Fibroblast of lung (primary cell): Measurements from ENCODE around the gene SREK1IP1. TPM values are rescaled to one million over a fixed set of nuclear protein-coding genes. Genes with fewer than 3 reads are reported as not detected.

Experiments
- DNase-seq, 2 donors: peaks; one replicate each; pipeline versions ENCODE4 v3.0.0 to v3.0.0-alpha.2; 2010; ENCODE audit warnings: low read depth in 2 of 2
- H2AFZ ChIP-seq: 2 replicates; pipeline ENCODE4 v1.5.1; 2012; ENCODE audit warnings: low read length, control low read depth, inconsistent platforms
- H3K27ac ChIP-seq: 2 replicates; pipeline ENCODE4 v1.5.1; 2011; ENCODE audit warnings: low read length, control low read depth; ENCODE audit not compliant: insufficient read depth
- H3K27me3 ChIP-seq: 2 replicates; pipeline ENCODE4 v1.5.1; 2011; ENCODE audit warnings: mild to moderate bottlenecking, low read length; ENCODE audit not compliant: control insufficient read depth, insufficient read depth
- H3K36me3 ChIP-seq: 2 replicates; pipeline ENCODE4 v1.5.1; 2011; ENCODE audit warnings: low read length; ENCODE audit not compliant: control insufficient read depth, insufficient read depth
- H3K4me1 ChIP-seq: 2 replicates; pipeline ENCODE4 v1.5.1; 2011; ENCODE audit warnings: low read length; ENCODE audit not compliant: control insufficient read depth, insufficient read depth; ENCODE audit errors: extremely low read depth
- H3K4me2 ChIP-seq: 2 replicates; pipeline ENCODE4 v1.5.1; 2011; ENCODE audit warnings: low read length, control low read depth; ENCODE audit not compliant: insufficient read depth; ENCODE audit errors: extremely low read depth
- H3K4me3 ChIP-seq, 4 experiments: fragments of 200-600 bp in 1 of 4; sonication (generic) in 1 of 4; replicated peaks in 1 of 4; 2 replicates each; pipeline ENCODE4 v1.5.1; 2011 to 2016; ENCODE audit warnings: low read length in 4 of 4, low read depth in 3 of 4, mild to moderate bottlenecking in 3 of 4, control low read depth in 2 of 4, inconsistent platforms in 1 of 4, mixed read lengths in 1 of 4; ENCODE audit not compliant: insufficient read depth in 1 of 4; ENCODE audit errors: control extremely low read depth in 1 of 4
- H3K79me2 ChIP-seq: 2 replicates; pipeline ENCODE4 v1.5.1; 2012; ENCODE audit warnings: mild to moderate bottlenecking, low read length, inconsistent platforms; ENCODE audit not compliant: control insufficient read depth, insufficient read depth
- H3K9ac ChIP-seq: 2 replicates; pipeline ENCODE4 v1.5.1; 2011; ENCODE audit warnings: mild to moderate bottlenecking, low read length, control low read depth; ENCODE audit not compliant: insufficient read depth
- H3K9me3 ChIP-seq: 2 replicates; pipeline ENCODE4 v1.5.1; 2012; ENCODE audit warnings: low read depth, low read length; ENCODE audit not compliant: control insufficient read depth, insufficient read depth
- H4K20me1 ChIP-seq: 2 replicates; pipeline ENCODE4 v1.5.1; 2011; ENCODE audit warnings: low read length; ENCODE audit not compliant: control insufficient read depth, insufficient read depth; ENCODE audit errors: extremely low read depth
- EZH2 ChIP-seq: IDR thresholded peaks from 2 replicates; pipeline ENCODE4 v1.5.1; 2012; ENCODE audit warnings: low read length, control low read depth, mild to moderate bottlenecking; ENCODE audit errors: missing control alignments
- polyA plus RNA-seq, 2 donors: library from polyadenylated mRNA; depleted of rRNA in 1 of 2; stranded (reverse) in 1 of 2; unstranded in 1 of 2; fragments of >200 nt; gene quantifications; 2 replicates each; pipeline ENCODE4 v1.2.1, GENCODE V29; 2011 to 2012; ENCODE audit warnings: missing spikeins in 1 of 2
- total RNA-seq: library from RNA; depleted of rRNA; stranded (reverse); fragments of >200 nt; gene quantifications from 2 replicates; pipeline ENCODE4 v1.2.1, GENCODE V29; 2014
- TF ChIP-seq, protein P1 (sequence below), 2 donors: IDR thresholded peaks in 1 of 2; conservative IDR thresholded peaks in 1 of 2; 1 replicate in 1 of 2; 2 replicates in 1 of 2; pipeline ENCODE4 v1.5.1; 2011 to 2012; ENCODE audit warnings: low read length in 2 of 2, control low read depth in 1 of 2, inconsistent platforms in 1 of 2, low read depth in 1 of 2, mild to moderate bottlenecking in 1 of 2

The SREK1IP1 gene
- total and polyA plus RNA-seq, 2 donors (not counting 1 experiment from before 2014, with no cell fraction given) = 6.5 to 13.5 TPM

DNA sequence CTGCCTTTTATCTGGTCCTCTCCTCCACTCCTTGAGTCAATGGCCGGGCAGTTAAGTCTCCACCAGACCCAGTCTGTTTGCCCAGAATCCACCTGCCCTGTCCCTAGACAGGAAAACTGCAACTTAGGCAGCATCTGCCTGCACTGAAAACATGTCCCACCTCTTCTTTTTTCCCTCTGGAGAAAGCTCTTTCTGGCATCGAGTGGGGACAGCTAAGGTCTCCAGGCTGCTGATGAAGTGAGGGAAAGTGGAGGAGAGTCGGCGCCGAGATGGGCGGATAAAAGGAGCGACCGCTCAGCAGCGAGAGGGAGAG is 78.4 kb downstream of the SREK1IP1 start:
- Histone ChIP-seq H3K27me3 (peaks cover 27% of the 10 kb centered on the region), H3K9me3 (no peaks in the 10 kb centered on the region), H3K4me3 (peak overlapping the region in 2 of 4 experiments; percentile 23 to 35), H4K20me1 (no peaks in the 10 kb centered on the region), H3K4me1 (no peaks in the 10 kb centered on the region), H3K9ac (no peak overlapping the region), H2AFZ (no peak overlapping the region), H3K4me2 (peak overlapping the region; percentile 79), H3K36me3 (no peaks in the 10 kb centered on the region), H3K27ac (no peak overlapping the region), H3K79me2 (no peaks in the 10 kb centered on the region)
- TF ChIP-seq, protein P1, sequence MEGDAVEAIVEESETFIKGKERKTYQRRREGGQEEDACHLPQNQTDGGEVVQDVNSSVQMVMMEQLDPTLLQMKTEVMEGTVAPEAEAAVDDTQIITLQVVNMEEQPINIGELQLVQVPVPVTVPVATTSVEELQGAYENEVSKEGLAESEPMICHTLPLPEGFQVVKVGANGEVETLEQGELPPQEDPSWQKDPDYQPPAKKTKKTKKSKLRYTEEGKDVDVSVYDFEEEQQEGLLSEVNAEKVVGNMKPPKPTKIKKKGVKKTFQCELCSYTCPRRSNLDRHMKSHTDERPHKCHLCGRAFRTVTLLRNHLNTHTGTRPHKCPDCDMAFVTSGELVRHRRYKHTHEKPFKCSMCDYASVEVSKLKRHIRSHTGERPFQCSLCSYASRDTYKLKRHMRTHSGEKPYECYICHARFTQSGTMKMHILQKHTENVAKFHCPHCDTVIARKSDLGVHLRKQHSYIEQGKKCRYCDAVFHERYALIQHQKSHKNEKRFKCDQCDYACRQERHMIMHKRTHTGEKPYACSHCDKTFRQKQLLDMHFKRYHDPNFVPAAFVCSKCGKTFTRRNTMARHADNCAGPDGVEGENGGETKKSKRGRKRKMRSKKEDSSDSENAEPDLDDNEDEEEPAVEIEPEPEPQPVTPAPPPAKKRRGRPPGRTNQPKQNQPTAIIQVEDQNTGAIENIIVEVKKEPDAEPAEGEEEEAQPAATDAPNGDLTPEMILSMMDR (conservative IDR thresholded peaks at IDR 0.05 in 1 of 2, IDR thresholded peaks at IDR 0.05 in 1 of 2; ENCODE audit: low read depth in 1 of 2, low read length in 2 of 2) = no peak
- peak; percentile 49 for TF ChIP-seq EZH2
- no peak for DNase-seq

DNA sequence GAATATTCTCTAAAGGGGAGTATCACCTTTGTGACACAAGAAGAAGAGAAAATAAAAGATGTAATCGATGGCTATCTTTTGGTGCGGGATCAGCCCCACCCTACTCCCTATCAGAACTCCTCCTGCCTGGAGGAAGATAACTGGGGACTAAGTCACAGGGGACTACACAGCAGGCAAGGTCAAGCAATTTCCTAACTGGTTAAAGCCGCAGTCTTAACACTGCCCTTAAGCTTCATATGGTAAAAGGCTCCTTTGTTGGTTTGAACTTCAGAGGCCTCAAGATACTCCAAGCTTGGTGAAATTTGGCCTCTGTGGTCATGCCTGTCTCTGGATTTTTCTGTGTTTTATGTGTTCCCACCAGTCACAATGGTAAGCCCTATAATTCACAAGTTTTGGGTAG is 79.5 kb downstream of the SREK1IP1 start:
- Histone ChIP-seq H4K20me1 (no peaks in the 10 kb centered on the region), H3K9ac (no peak overlapping the region), H3K36me3 (no peaks in the 10 kb centered on the region), H3K27ac (no peak overlapping the region), H3K4me1 (no peaks in the 10 kb centered on the region), H3K79me2 (no peaks in the 10 kb centered on the region), H3K27me3 (peaks cover 27% of the 10 kb centered on the region), H3K9me3 (no peaks in the 10 kb centered on the region), H2AFZ (no peak overlapping the region), H3K4me3 (no peak overlapping the region), H3K4me2 (no peak overlapping the region)
- TF ChIP-seq, protein P1 (conservative IDR thresholded peaks at IDR 0.05 in 1 of 2, IDR thresholded peaks at IDR 0.05 in 1 of 2; ENCODE audit: low read depth in 1 of 2, low read length in 2 of 2) = no peak
- TF ChIP-seq EZH2 = no peak
- DNase-seq = no peak

DNA sequence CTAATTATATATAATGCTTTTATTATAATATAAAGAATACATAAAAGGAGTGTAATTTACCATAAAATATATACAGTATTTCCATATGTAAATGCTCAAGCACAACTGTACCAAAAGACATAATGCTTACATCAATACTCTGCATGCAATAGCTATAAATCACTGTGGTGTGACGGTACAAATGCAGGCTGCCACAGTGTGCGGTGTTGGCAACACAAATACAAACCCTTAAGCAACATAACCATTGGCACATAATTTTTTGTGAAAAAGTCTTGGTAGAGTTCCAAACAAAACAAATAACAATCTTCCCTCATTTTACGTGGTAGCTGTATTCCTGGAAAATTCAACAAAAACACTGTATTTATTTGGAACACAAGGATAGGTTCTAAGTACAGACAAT is 80.1 kb downstream of the SREK1IP1 start:
- peak in 1 of 2 donors; percentile 40 for DNase-seq
- no peak overlapping the region for H3K27ac ChIP-seq
- no peaks in the 10 kb centered on the region for H3K4me1 ChIP-seq
- H3K9me3 ChIP-seq = no peaks in the 10 kb centered on the region
- no peak overlapping the region for H2AFZ ChIP-seq
- no peak overlapping the region for H3K9ac ChIP-seq
- no peak for TF ChIP-seq EZH2
- TF ChIP-seq, protein P1 (conservative IDR thresholded peaks at IDR 0.05 in 1 of 2, IDR thresholded peaks at IDR 0.05 in 1 of 2; ENCODE audit: low read depth in 1 of 2, low read length in 2 of 2) = no peak
- peaks cover 27% of the 10 kb centered on the region for H3K27me3 ChIP-seq
- no peak overlapping the region for H3K4me2 ChIP-seq
- H3K36me3 ChIP-seq = no peaks in the 10 kb centered on the region
- no peaks in the 10 kb centered on the region for H4K20me1 ChIP-seq
- no peak overlapping the region for H3K4me3 ChIP-seq
- no peaks in the 10 kb centered on the region for H3K79me2 ChIP-seq
